Measurements from ENCODE around the gene TP63. TPM values are rescaled to one million over a fixed set of nuclear protein-coding genes. Genes with fewer than 3 reads are reported as not detected.

TP63 gene
- total RNA-seq, 1 experiment from 2014 or later = 3.6 TPM

GRCh38 chr3:189708375-189708774, 77.2 kb downstream of the TP63 start:
- no peak for TF ChIP-seq CTCF (conservative IDR thresholded peaks at IDR 0.05)
- no peak for TF ChIP-seq EZH2 (IDR thresholded peaks at IDR 0.05; ENCODE audit: low read depth)
- Histone ChIP-seq H3K9me2 (ENCODE audit: insufficient read depth) (no peaks in the 10 kb centered on the region; the same call in none of the 2 replicates), H3K79me2 (ENCODE audit: low read depth) (no peaks in the 10 kb centered on the region), H3K4me2 (no peak overlapping the region), H3K4me3 (no peak overlapping the region), H3K36me3 (ENCODE audit: low read depth) (no peaks in the 10 kb centered on the region), H3K27ac (no peak overlapping the region), H3K9me3 (ENCODE audit: insufficient read depth, low read depth) (peaks cover 18% of the 10 kb centered on the region), H3K4me1 (replicated peaks; ENCODE audit: insufficient read depth) (peaks cover 24% of the 10 kb centered on the region), H3F3A (ENCODE audit: insufficient read depth, low read depth) (0 out of 2 replicates have a peak, but pooled peaks cover 8% of the 10 kb centered on the region), H3K27me3 (ENCODE audit: insufficient read depth, low read depth) (no peaks in the 10 kb centered on the region), H4K20me1 (ENCODE audit: insufficient read depth) (no peaks in the 10 kb centered on the region), H2AFZ (no peak overlapping the region)
- no TSS peak for BruUV-seq (replicated peaks)
- intact Hi-C loops (cut with micrococcal nuclease; ENCODE audit: unreplicated experiment) = no loop called here
- POLR2A ChIA-PET (ENCODE audit: unreplicated experiment) = no interaction called here
- CTCF ChIA-PET = no interaction called here
- DNase-seq = no peak

GRCh38 chr3:189710620-189711402, 79.6 kb downstream of the TP63 start:
- intact Hi-C loops (cut with micrococcal nuclease; ENCODE audit: unreplicated experiment) = loop anchor here (1.0 to 5.0 kb wide), 5 partner anchors 46 to 234 kb away; no protein-coding TSS in a partner anchor
- H3K4me2 ChIP-seq = no peak overlapping the region
- BruUV-seq (replicated peaks) = no TSS peak
- H3K9me2 ChIP-seq (ENCODE audit: insufficient read depth) = no peaks in the 10 kb centered on the region; the same call in 1 of the 2 replicates
- H3K27ac ChIP-seq = peak overlapping the region; percentile 16; the same call in 1 of the 2 replicates
- CTCF ChIA-PET = no interaction called here
- no peaks in the 10 kb centered on the region for H3K27me3 ChIP-seq (ENCODE audit: insufficient read depth, low read depth)
- H2AFZ ChIP-seq = no peak overlapping the region
- POLR2A ChIA-PET (ENCODE audit: unreplicated experiment) = interaction anchor here (0.6 to 0.7 kb wide), 2 partner anchors 11 to 61 kb away, joined by 3 read pairs; no protein-coding TSS in a partner anchor
- no peak overlapping the region for H3K4me3 ChIP-seq
- no peaks in the 10 kb centered on the region for H4K20me1 ChIP-seq (ENCODE audit: insufficient read depth)
- no peaks in the 10 kb centered on the region for H3K79me2 ChIP-seq (ENCODE audit: low read depth)
- H3K4me1 ChIP-seq (replicated peaks; ENCODE audit: insufficient read depth) = peaks cover 24% of the 10 kb centered on the region
- H3K36me3 ChIP-seq (ENCODE audit: low read depth) = no peaks in the 10 kb centered on the region
- TF ChIP-seq EZH2 (IDR thresholded peaks at IDR 0.05; ENCODE audit: low read depth) = no peak
- DNase-seq = peak; percentile 65 to 68
- H3F3A ChIP-seq (ENCODE audit: insufficient read depth, low read depth) = 0 out of 2 replicates have a peak, but pooled peaks cover 8% of the 10 kb centered on the region
- peaks cover 26% of the 10 kb centered on the region for H3K9me3 ChIP-seq (ENCODE audit: insufficient read depth, low read depth)

GRCh38 chr3:189712906-189713483, 81.8 kb downstream of the TP63 start:
- Histone ChIP-seq H3K36me3 (ENCODE audit: low read depth) (no peaks in the 10 kb centered on the region), H4K20me1 (ENCODE audit: insufficient read depth) (no peaks in the 10 kb centered on the region), H3K9me2 (ENCODE audit: insufficient read depth) (no peaks in the 10 kb centered on the region; the same call in 1 of the 2 replicates), H3K4me1 (replicated peaks; ENCODE audit: insufficient read depth) (peaks cover 24% of the 10 kb centered on the region), H3F3A (ENCODE audit: insufficient read depth, low read depth) (0 out of 2 replicates have a peak, but pooled peaks cover 8% of the 10 kb centered on the region), H2AFZ (no peak overlapping the region; the same call in 1 of the 2 replicates), H3K4me2 (no peak overlapping the region), H3K27ac (no peak overlapping the region), H3K4me3 (no peak overlapping the region), H3K27me3 (ENCODE audit: insufficient read depth, low read depth) (no peaks in the 10 kb centered on the region), H3K79me2 (ENCODE audit: low read depth) (no peaks in the 10 kb centered on the region), H3K9me3 (ENCODE audit: insufficient read depth, low read depth) (peaks cover 28% of the 10 kb centered on the region)
- POLR2A ChIA-PET (ENCODE audit: unreplicated experiment) = interaction anchor here (0.7 kb wide), 1 partner anchor 326 kb away, joined by 3 read pairs; no protein-coding TSS in a partner anchor
- CTCF ChIA-PET = no interaction called here
- no TSS peak for BruUV-seq (replicated peaks)
- TF ChIP-seq EZH2 (IDR thresholded peaks at IDR 0.05; ENCODE audit: low read depth) (no peak), CTCF (conservative IDR thresholded peaks at IDR 0.05) (no peak)
- no peak for DNase-seq
- intact Hi-C loops (cut with micrococcal nuclease; ENCODE audit: unreplicated experiment) = loop anchor here (5.0 kb wide), 1 partner anchor 44 kb away; no protein-coding TSS in a partner anchor

Data from PC-9 (cell line).